Activated CD4-positive, alpha-beta memory T cell treated with anti-CD3 and anti-CD28 coated beads for 36 hours (primary cell): ENCODE data around the gene PAM. TPM values are rescaled to one million over a fixed set of nuclear protein-coding genes. Genes with fewer than 3 reads are reported as not detected.

ENCODE experiments used
- CTCF ChIA-PET: fragments of 350-600 bp; sonication (Branson Sonifier 250); formaldehyde crosslinking; loops from one replicate; lab custom pipeline; 2021; ENCODE audit warnings: antibody characterized with exemption, inconsistent platforms; lab: Charles Lee
- POLR2A ChIA-PET: fragments of 350-600 bp; sonication (Branson Sonifier 250); formaldehyde crosslinking; loops from one replicate; lab custom pipeline; 2021; ENCODE audit warnings: antibody characterized with exemption; lab: Charles Lee
- DNase-seq: peaks from one replicate; pipeline ENCODE4 v3.0.0-alpha.2; 2020
- H3K27ac Mint-ChIP-seq: one replicate; pipeline ENCODE4 v1.8.0; 2021; ENCODE audit warnings: mixed read lengths
- H3K27me3 Mint-ChIP-seq: one replicate; pipeline ENCODE4 v1.8.0; 2021; ENCODE audit warnings: mixed read lengths
- H3K36me3 Mint-ChIP-seq: one replicate; pipeline ENCODE4 v1.8.0; 2021; ENCODE audit warnings: mixed read lengths
- H3K4me1 Mint-ChIP-seq: one replicate; pipeline ENCODE4 v1.8.0; 2021; ENCODE audit warnings: low read depth, mixed read lengths
- H3K4me3 Mint-ChIP-seq: one replicate; pipeline ENCODE4 v1.8.0; 2021; ENCODE audit warnings: mild to moderate bottlenecking, mixed read lengths
- H3K9me3 Mint-ChIP-seq: one replicate; pipeline ENCODE4 v1.8.0; 2021; ENCODE audit warnings: mixed read lengths
- intact Hi-C: fragments of 100-400 bp; cut with micrococcal nuclease; formaldehyde crosslinking; loops from one replicate; pipeline ENCODE4 v1.15.1; 2023
- total RNA-seq, 2 experiments: library from RNA; stranded (reverse); gene quantifications; one replicate each; pipeline ENCODE4 v1.2.3, GENCODE V29; 2021

PAM gene
- total RNA-seq = 10 to 100 TPM; 41.6 to 43.7 TPM

DNA sequence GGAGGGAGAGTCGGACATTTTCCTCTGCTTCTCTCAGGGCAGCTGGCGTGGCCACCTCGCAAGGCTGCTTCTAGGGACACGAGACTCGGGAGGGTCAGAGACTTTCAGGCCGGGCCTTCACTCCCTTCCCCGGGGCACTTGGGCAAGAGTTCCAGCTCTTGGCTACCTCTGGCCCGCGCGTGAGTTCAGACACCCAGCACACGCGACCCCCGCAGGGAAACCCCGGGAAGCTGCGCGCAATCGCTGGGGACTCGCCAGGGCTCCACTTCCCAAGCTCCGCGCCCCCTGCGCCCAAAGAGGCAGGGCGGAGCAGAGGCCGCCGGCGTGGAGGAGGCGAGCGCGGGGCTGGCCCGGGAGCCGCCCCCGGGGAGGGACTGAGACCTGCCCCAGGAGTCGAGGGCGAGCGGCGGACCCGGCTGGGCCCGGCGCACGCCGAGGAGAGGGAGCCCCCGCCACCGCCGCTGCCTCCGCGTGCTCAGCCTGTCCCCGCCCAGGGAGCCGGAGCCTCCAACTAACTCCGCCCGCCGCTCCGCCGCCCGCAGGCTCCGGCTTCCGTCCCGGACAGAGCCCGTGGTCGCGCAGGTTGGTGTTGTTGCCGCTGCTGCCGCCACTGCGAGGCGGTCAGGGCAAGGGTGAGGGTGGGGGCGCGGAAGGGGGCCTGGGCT lies at the start of gene PAM:
Gene PAM, plus strand, starts transcription at position 539 of the 665 bp plus-strand sequence. CDS start 110,891 bp downstream, outside the sequence.
- Mint-ChIP-seq H3K9me3 (no peaks in the 10 kb centered on the region), H3K27ac (peak within 1 kb of the TSS; percentile 93), H3K36me3 (peaks cover 4% of the 10 kb centered on the region), H3K27me3 (peaks cover 7% of the 10 kb centered on the region), H3K4me3 (peak within 1 kb of the TSS; percentile 91), H3K4me1 (peaks cover 32% of the 10 kb centered on the region)
- DNase-seq = peak; percentile 82
- POLR2A ChIA-PET = interaction anchor here (1.0 to 4.5 kb wide), 5 partner anchors 8 to 364 kb away, joined by 3 to 26 read pairs (median 4); partner anchors contain the start of genes GIN1 and PPIP5K2
- CTCF ChIA-PET = interaction anchor here (1.1 kb wide), 1 partner anchor 25 kb away, joined by 4 read pairs; no protein-coding TSS in a partner anchor
- intact Hi-C loops = loop anchor here (1.0 to 2.0 kb wide), 2 partner anchors 23 to 504 kb away; partner anchors contain the start of gene MACIR

DNA sequence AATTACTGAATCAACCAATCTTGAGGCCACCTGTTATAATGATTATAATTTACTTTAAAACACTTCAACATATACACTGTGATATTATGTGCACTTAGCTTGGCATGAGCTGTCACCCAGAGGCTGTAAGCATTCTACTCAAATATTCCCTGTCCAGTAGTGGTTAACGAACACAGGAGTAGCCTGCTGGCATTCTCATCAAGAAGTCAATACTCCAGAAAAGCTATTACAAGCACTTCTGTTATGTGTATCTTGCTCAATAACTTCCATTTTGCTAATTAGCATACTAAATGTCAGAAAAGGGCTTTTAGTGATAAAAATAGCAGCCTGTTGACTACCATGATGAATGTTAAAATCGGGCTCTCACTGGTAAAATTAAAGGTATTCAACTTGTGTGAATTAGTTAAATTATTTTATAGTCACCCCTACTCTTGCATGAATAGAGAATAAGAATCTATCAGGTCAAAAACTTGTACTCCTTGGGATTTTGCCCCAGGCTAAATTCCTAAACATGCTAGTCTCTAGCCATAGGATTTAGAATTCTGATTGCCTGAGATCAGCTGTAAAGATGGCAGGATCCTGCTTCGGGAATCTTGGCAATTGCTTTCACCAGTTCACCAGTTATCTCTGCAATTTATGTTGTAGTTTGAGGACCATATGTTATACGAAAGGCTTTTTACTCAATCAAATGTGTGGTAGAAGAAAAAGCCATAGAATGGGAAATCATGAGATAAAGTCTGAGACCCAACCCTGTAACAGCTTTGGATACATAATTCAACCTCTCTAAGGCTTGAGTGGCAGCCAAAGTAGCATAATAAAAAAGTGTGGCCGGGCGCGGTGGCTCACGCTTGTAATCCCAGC lies 43.4 kb upstream of the PAM start:
- H3K9me3 Mint-ChIP-seq = peaks cover 10% of the 10 kb centered on the region
- H3K27ac Mint-ChIP-seq = no peak overlapping the region
- peaks cover 2% of the 10 kb centered on the region for H3K36me3 Mint-ChIP-seq
- peaks cover 4% of the 10 kb centered on the region for H3K4me1 Mint-ChIP-seq
- CTCF ChIA-PET = no interaction called here
- POLR2A ChIA-PET = no interaction called here
- DNase-seq = no peak
- intact Hi-C loops = no loop called here
- H3K27me3 Mint-ChIP-seq = peaks cover 11% of the 10 kb centered on the region
- H3K4me3 Mint-ChIP-seq = no peak overlapping the region

DNA sequence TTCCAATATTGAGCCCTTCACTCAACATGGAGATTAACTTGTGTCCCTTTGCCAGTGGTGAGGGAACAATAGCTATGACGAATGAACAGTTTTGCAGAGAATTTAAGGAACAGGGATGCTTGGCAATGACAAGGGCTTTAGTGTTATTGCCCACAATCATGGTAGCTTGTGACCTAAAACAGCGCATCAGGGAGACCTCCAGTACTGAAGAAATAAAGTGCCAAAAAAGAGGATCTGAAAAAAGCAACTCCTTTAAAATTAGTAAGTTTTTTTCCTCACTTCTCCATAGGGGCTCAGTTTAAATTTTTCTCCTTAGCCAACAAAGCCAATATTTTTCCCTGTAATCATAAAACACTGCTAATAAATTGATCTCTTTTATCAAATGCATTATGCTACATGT lies 41.8 kb upstream of the PAM start:
- DNase-seq = no peak
- H3K36me3 Mint-ChIP-seq = peaks cover 2% of the 10 kb centered on the region
- POLR2A ChIA-PET = no interaction called here
- peaks cover 10% of the 10 kb centered on the region for H3K9me3 Mint-ChIP-seq
- peaks cover 4% of the 10 kb centered on the region for H3K4me1 Mint-ChIP-seq
- no peak overlapping the region for H3K27ac Mint-ChIP-seq
- peaks cover 13% of the 10 kb centered on the region for H3K27me3 Mint-ChIP-seq
- H3K4me3 Mint-ChIP-seq = no peak overlapping the region
- intact Hi-C loops = no loop called here
- CTCF ChIA-PET = no interaction called here

DNA sequence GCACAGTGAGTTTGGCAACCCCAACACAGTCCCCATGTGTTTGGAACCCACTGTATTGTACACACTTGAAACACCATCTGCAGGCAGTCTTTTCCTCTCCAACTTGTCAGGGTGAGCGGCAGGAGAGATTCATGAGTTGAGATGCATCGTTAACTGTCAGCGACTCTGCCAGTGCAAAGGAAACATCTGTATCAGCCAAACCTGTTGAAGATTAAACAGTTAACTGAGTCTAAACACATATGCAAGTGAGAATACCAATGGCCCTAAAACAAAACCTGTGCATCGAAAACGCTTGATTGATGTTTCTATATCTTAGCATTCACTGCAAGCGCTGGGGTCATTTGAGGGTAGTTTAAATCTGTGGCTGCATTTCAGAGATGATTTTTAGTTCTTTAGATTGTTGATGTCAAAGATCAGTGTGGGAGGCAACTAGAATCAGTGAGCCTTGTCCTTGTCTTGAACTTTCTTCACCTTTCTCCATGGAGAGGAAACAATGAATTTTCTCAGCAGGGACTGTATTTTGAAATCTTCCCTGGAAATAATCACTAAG lies 41.3 kb upstream of the PAM start:
- POLR2A ChIA-PET = no interaction called here
- H3K4me1 Mint-ChIP-seq = peaks cover 4% of the 10 kb centered on the region
- H3K27ac Mint-ChIP-seq = no peak overlapping the region
- intact Hi-C loops = no loop called here
- peaks cover 2% of the 10 kb centered on the region for H3K36me3 Mint-ChIP-seq
- CTCF ChIA-PET = no interaction called here
- no peak overlapping the region for H3K4me3 Mint-ChIP-seq
- DNase-seq = no peak
- peaks cover 9% of the 10 kb centered on the region for H3K9me3 Mint-ChIP-seq
- H3K27me3 Mint-ChIP-seq = peaks cover 13% of the 10 kb centered on the region

DNA sequence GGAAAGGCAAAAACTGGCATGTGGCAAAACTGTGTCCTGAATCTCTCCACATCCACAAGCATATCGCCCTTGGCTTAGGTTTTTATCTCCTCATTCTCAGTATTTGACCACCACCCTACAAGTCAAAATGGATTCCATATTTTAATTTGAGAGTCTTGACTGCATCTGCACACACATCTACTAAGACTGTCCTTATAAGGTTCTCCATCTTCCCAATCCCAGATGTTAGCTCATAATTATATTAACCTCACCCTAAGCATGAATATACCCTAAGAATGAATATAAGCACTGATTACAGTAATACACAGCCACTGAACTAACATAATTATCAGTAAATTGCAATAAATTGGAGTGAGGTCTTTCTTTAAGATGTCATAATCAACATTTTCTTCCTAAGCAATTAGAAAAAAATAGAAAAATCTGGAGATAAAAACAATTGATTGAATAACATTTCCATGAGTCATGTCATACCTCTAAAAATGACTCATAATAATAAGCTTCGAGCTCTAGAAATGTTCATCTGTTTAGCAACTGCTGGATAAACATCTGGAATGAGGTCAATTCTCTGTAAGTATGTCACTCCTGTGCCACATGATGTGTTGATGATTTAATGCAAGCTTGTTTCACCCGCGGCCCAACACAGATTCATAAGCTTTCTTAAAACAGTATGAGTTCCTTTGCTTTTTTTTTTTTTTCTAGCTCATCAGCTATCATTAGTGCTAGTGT lies 39.9 kb upstream of the PAM start:
- no peaks in the 10 kb centered on the region for H3K36me3 Mint-ChIP-seq
- peaks cover 12% of the 10 kb centered on the region for H3K27me3 Mint-ChIP-seq
- H3K27ac Mint-ChIP-seq = no peak overlapping the region
- H3K9me3 Mint-ChIP-seq = no peaks in the 10 kb centered on the region
- H3K4me1 Mint-ChIP-seq = peaks cover 4% of the 10 kb centered on the region
- CTCF ChIA-PET = interaction anchor here (1.1 to 2.3 kb wide), 3 partner anchors 34 to 66 kb away, joined by 3 to 7 read pairs (median 4); no protein-coding TSS in a partner anchor
- peak; percentile 10 for DNase-seq
- POLR2A ChIA-PET = no interaction called here
- no peak overlapping the region for H3K4me3 Mint-ChIP-seq
- intact Hi-C loops = no loop called here

DNA sequence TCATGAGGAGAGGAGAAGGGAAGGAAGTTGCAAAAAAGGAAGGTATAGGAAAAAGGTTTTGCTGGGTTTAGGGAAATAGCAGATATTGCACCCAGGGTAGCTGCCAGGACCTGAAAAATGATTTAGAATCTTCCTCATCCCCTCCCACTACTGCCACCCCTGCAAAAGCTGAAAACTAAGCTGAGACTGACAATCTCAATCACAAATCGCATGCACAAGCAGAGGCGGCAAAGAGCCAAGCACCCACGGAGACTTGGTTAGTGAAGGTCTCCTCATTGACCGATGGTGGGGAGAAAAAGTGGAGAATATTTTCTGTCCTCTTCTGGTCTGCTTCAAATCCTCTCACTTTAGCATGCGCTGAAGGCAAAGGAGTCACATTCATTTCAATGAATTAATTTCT lies 39.1 kb upstream of the PAM start:
- ChIA-PET POLR2A (no interaction called here), CTCF (interaction anchor here (1.1 to 2.3 kb wide), 3 partner anchors 35 to 65 kb away, joined by 3 to 7 read pairs (median 4); no protein-coding TSS in a partner anchor)
- Mint-ChIP-seq H3K27ac (no peak overlapping the region), H3K4me1 (peaks cover 4% of the 10 kb centered on the region), H3K4me3 (no peak overlapping the region), H3K27me3 (peaks cover 12% of the 10 kb centered on the region), H3K36me3 (no peaks in the 10 kb centered on the region), H3K9me3 (no peaks in the 10 kb centered on the region)
- intact Hi-C loops = no loop called here
- DNase-seq = no peak

DNA sequence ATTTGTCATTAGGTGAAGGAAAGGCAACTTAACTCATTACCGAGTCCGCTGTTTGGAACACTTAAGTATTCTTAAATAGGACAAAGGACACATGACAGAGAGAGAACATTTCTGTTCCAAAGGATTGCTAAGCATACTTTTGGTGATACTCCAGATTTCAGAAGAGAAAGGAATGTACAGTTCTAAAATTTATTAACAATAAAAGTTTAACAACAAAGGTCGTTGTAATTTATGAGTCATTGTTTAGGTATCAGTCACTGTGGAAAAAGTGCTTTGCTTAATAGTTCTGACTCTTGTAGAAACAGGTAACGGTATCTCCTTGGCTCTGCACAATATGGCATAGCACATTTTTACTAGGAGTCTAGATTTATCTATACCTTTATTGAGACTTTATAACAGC lies 36.3 kb upstream of the PAM start:
- Mint-ChIP-seq H3K4me3 (no peak overlapping the region), H3K4me1 (peaks cover 4% of the 10 kb centered on the region), H3K27me3 (peaks cover 16% of the 10 kb centered on the region), H3K9me3 (no peaks in the 10 kb centered on the region), H3K36me3 (no peaks in the 10 kb centered on the region), H3K27ac (no peak overlapping the region)
- intact Hi-C loops = no loop called here
- DNase-seq = no peak
- CTCF ChIA-PET = no interaction called here
- POLR2A ChIA-PET = no interaction called here

DNA sequence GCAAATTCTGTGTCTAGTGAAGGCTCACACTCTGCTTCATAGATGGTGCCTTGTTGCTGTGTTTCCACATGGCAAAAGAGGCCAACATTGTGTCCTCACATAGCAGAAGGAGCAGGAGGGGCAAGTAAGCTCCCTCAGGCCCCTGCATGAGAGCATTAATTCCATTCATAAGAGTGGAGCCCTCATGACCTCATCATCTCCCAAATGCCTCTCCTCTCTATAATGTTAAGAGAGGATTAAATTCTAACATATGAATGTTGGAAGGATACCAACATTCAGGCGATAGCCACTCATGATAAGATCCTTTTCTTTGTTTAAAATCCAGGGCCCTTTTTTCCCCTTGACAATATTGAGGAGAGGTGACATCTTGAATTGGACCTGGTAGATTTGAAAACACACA lies 35.2 kb upstream of the PAM start:
- intact Hi-C loops = no loop called here
- CTCF ChIA-PET = no interaction called here
- Mint-ChIP-seq H3K36me3 (no peaks in the 10 kb centered on the region), H3K4me1 (peaks cover 4% of the 10 kb centered on the region), H3K27ac (no peak overlapping the region), H3K27me3 (peaks cover 11% of the 10 kb centered on the region), H3K9me3 (no peaks in the 10 kb centered on the region), H3K4me3 (no peak overlapping the region)
- POLR2A ChIA-PET = no interaction called here
- DNase-seq = no peak

DNA sequence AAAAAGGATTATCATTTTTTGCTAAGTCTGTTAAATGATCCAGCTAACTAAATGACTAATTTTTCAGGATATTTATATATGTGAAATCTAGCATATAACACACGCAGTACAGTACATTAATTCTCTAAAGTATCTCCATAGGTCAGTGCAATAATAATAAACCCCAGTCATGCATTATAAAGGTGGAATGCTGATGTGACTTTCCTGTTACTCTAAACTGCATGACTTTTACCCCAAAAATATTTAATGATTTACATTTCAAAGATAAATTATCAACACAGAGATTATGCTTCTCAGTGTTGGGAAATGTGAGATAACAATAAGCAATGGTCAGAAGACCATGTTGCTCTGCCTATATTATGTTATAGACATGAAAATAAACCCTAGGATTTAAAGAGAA lies 34.1 kb upstream of the PAM start:
- Mint-ChIP-seq H3K36me3 (no peaks in the 10 kb centered on the region), H3K4me3 (no peak overlapping the region), H3K27me3 (peaks cover 8% of the 10 kb centered on the region), H3K9me3 (no peaks in the 10 kb centered on the region), H3K4me1 (no peaks in the 10 kb centered on the region), H3K27ac (no peak overlapping the region)
- ChIA-PET POLR2A (no interaction called here), CTCF (no interaction called here)
- DNase-seq = no peak
- intact Hi-C loops = no loop called here

DNA sequence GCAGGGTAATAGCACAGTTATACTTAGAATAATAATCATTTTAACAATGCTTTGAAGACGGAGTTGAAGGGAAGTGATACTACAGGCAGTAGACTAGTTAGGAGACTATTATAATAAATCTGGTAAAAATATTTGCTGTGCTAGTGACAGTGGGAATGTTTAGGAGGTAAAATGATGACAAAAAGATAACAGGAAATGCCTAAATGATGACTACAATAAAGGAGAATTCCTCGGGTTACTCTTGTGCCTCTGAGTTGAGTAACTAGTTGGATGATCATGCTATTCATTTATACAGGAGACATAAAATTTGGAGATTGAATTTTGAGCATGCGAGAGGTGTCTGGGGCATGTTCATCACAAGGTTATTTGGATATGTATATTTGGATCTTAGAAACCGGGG lies 32.2 kb upstream of the PAM start:
- H3K27me3 Mint-ChIP-seq = peaks cover 8% of the 10 kb centered on the region
- ChIA-PET CTCF (no interaction called here), POLR2A (no interaction called here)
- no peak overlapping the region for H3K4me3 Mint-ChIP-seq
- intact Hi-C loops = no loop called here
- no peaks in the 10 kb centered on the region for H3K9me3 Mint-ChIP-seq
- DNase-seq = no peak
- no peaks in the 10 kb centered on the region for H3K36me3 Mint-ChIP-seq
- no peak overlapping the region for H3K27ac Mint-ChIP-seq
- H3K4me1 Mint-ChIP-seq = no peaks in the 10 kb centered on the region

DNA sequence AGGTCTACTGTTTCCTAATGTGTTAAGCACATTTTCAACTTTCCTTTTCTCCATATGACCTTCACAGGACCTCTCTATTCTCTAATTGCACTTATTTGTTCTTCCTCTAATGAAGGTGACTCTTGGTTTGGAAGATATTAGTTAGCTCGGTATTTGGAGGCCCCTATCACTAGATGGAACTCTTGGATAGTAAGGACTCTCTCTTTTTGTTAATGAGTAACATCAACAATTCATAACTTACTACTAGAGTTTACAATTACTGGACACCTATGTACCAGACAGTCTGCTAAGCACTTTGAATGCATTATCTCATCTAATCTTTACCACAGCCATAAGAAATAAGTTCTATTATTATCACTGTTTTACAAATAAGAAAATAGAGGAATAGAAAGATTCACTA lies 23.4 kb upstream of the PAM start:
- H3K36me3 Mint-ChIP-seq = no peaks in the 10 kb centered on the region
- ChIA-PET POLR2A (no interaction called here), CTCF (no interaction called here)
- intact Hi-C loops = no loop called here
- H3K4me1 Mint-ChIP-seq = no peaks in the 10 kb centered on the region
- DNase-seq = no peak
- no peak overlapping the region for H3K4me3 Mint-ChIP-seq
- H3K27ac Mint-ChIP-seq = no peak overlapping the region
- H3K27me3 Mint-ChIP-seq = peaks cover 10% of the 10 kb centered on the region
- H3K9me3 Mint-ChIP-seq = no peaks in the 10 kb centered on the region
